H1 (cell line): ENCODE data around the gene FGGY. TPM values are rescaled to one million over a fixed set of nuclear protein-coding genes. Genes with fewer than 3 reads are reported as not detected.

Source experiments
- CTCF ChIA-PET: fragments of 300-600 bp; sonication (Branson Sonifier 250); formaldehyde crosslinking; loops from one replicate; lab custom pipeline; 2021; ENCODE audit not compliant: partially characterized antibody; lab: Charles Lee
- POLR2A ChIA-PET: fragments of 300-600 bp; sonication (Branson Sonifier 250); formaldehyde crosslinking; loops from one replicate; lab custom pipeline; 2021; ENCODE audit warnings: inconsistent platforms; ENCODE audit not compliant: partially characterized antibody; lab: Charles Lee
- DNase-seq, 2 experiments: peaks; one replicate each; pipeline versions ENCODE4 v3.0.0 to v3.0.0-alpha.2; 2010 to 2022; ENCODE audit warnings: low spot score in 2 of 2, low read depth in 1 of 2, mixed read lengths in 1 of 2
- FAIRE-seq: peaks from 2 replicates; lab custom pipeline; 2011; peaks lifted over from hg19 to GRCh38; lab: Jason Lieb, UNC
- H2AFZ ChIP-seq: 2 replicates; pipeline ENCODE4 v1.8.1; 2012; ENCODE audit warnings: low read length, inconsistent platforms
- H2AK5ac ChIP-seq: 2 replicates; pipeline ENCODE4 v1.6.1; 2013; ENCODE audit warnings: low read depth, low read length
- H2BK120ac ChIP-seq: replicated peaks from 2 replicates; pipeline ENCODE3; 2013; ENCODE audit warnings: low read depth, low read length, inconsistent platforms
- H2BK12ac ChIP-seq: 2 replicates; pipeline ENCODE4 v1.6.1; 2013; ENCODE audit warnings: low read depth, low read length
- H2BK15ac ChIP-seq: 2 replicates; pipeline ENCODE4 v1.6.1; 2013; ENCODE audit warnings: low read length
- H2BK20ac ChIP-seq: 2 replicates; pipeline ENCODE4 v1.6.1; 2013; ENCODE audit warnings: low read length
- H2BK5ac ChIP-seq: 2 replicates; pipeline ENCODE4 v1.6.1; 2013; ENCODE audit warnings: low read depth, low read length
- H3K14ac ChIP-seq: 2 replicates; pipeline ENCODE4 v1.6.1; 2013; ENCODE audit warnings: inconsistent platforms; ENCODE audit not compliant: insufficient read length
- H3K18ac ChIP-seq: 2 replicates; pipeline ENCODE4 v1.6.1; 2013; ENCODE audit warnings: low read length; ENCODE audit errors: extremely low read depth
- H3K23ac ChIP-seq: 2 replicates; pipeline ENCODE4 v1.6.1; 2013; ENCODE audit warnings: inconsistent platforms; ENCODE audit not compliant: insufficient read length
- H3K23me2 ChIP-seq: 2 replicates; pipeline ENCODE4 v1.6.1; 2013; ENCODE audit warnings: low read depth, low read length
- H3K27ac ChIP-seq: 2 replicates; pipeline ENCODE4 v1.6.1; 2011; ENCODE audit warnings: low read depth, low read length, inconsistent platforms
- H3K27me3 ChIP-seq, 4 experiments: replicated peaks in 1 of 4; 1 replicate in 1 of 4; 2 replicates in 3 of 4; pipeline versions ENCODE4 v1.6.1 to v1.8.1; 2011 to 2013; ENCODE audit warnings: low read length in 3 of 4, mild to moderate bottlenecking in 3 of 4, inconsistent platforms in 2 of 4, mixed read lengths in 2 of 4, moderate library complexity in 1 of 4; ENCODE audit not compliant: control insufficient read depth in 3 of 4, insufficient read depth in 3 of 4; ENCODE audit errors: extremely low read depth in 1 of 4
- H3K36me3 ChIP-seq, 4 experiments: 2 replicates each; pipeline versions ENCODE4 v1.6.1 to v1.8.1; 2011 to 2013; ENCODE audit warnings: mild to moderate bottlenecking in 4 of 4, low read length in 3 of 4, moderate library complexity in 2 of 4, control low read depth in 1 of 4, inconsistent platforms in 1 of 4; ENCODE audit not compliant: insufficient read depth in 4 of 4, control insufficient read depth in 2 of 4
- H3K4ac ChIP-seq: replicated peaks from 2 replicates; pipeline ENCODE3; 2013; ENCODE audit warnings: low read length, low read depth, mixed read lengths, inconsistent platforms; ENCODE audit not compliant: insufficient read length
- H3K4me1 ChIP-seq, 4 experiments: replicated peaks in 1 of 4; 1 replicate in 1 of 4; 2 replicates in 3 of 4; pipeline versions ENCODE4 v1.6.1 to v1.8.1; 2011 to 2013; ENCODE audit warnings: low read length in 3 of 4, inconsistent platforms in 2 of 4, mixed read lengths in 1 of 4; ENCODE audit not compliant: insufficient read depth in 4 of 4, control insufficient read depth in 3 of 4
- H3K4me2 ChIP-seq, 2 experiments: 2 replicates each; pipeline versions ENCODE4 v1.6.1 to v1.8.1; 2011 to 2013; ENCODE audit warnings: low read depth in 2 of 2, low read length in 2 of 2, control low read depth in 1 of 2, inconsistent platforms in 1 of 2, mild to moderate bottlenecking in 1 of 2; ENCODE audit not compliant: insufficient read depth in 1 of 2
- H3K4me3 ChIP-seq, 4 experiments: fragments of 200-600, 300-600 bp in 1 of 4; sonication (generic), shearing (Covaris generic), sonication (Bioruptor Twin) in 1 of 4; 2 replicates each; pipeline versions ENCODE4 v1.5.1 to v1.8.1; 2011 to 2016; ENCODE audit warnings: low read length in 4 of 4, low read depth in 3 of 4, control low read depth in 2 of 4, inconsistent platforms in 2 of 4, mild to moderate bottlenecking in 2 of 4, mixed read lengths in 1 of 4, moderate library complexity in 1 of 4; ENCODE audit not compliant: insufficient read depth in 2 of 4; ENCODE audit errors: extremely low read depth in 1 of 4
- H3K56ac ChIP-seq: replicated peaks from 2 replicates; pipeline ENCODE3; 2013; ENCODE audit warnings: low read depth, mild to moderate bottlenecking, mixed read lengths, low read length, inconsistent platforms; ENCODE audit not compliant: insufficient read length
- H3K79me1 ChIP-seq: 2 replicates; pipeline ENCODE4 v1.6.1; 2013; ENCODE audit warnings: low read depth, low read length, control low read depth
- H3K79me2 ChIP-seq, 2 experiments: 2 replicates each; pipeline versions ENCODE4 v1.6.1 to v1.8.1; 2012 to 2013; ENCODE audit warnings: low read length in 2 of 2, mild to moderate bottlenecking in 2 of 2, inconsistent platforms in 1 of 2; ENCODE audit not compliant: insufficient read depth in 2 of 2, control insufficient read depth in 1 of 2
- H3K9ac ChIP-seq, 4 experiments: replicated peaks in 1 of 4; 1 replicate in 1 of 4; 2 replicates in 3 of 4; pipeline versions ENCODE4 v1.6.1 to v1.8.1; 2011 to 2013; ENCODE audit warnings: low read depth in 3 of 4, low read length in 3 of 4, control low read depth in 2 of 4, mild to moderate bottlenecking in 2 of 4, moderate library complexity in 2 of 4, inconsistent platforms in 1 of 4; ENCODE audit errors: extremely low read depth in 1 of 4
- H3K9me3 ChIP-seq, 2 experiments: 2 replicates each; pipeline versions ENCODE4 v1.6.1 to v1.8.1; 2012 to 2013; ENCODE audit warnings: mild to moderate bottlenecking in 2 of 2, moderate library complexity in 2 of 2, control low read depth in 1 of 2, inconsistent platforms in 1 of 2, low read depth in 1 of 2, low read length in 1 of 2, mixed read lengths in 1 of 2; ENCODE audit not compliant: insufficient read depth in 2 of 2
- H4K20me1 ChIP-seq, 2 experiments: replicated peaks in 1 of 2; 2 replicates each; pipeline versions ENCODE3 to v1.8.1; 2011 to 2013; ENCODE audit warnings: inconsistent platforms in 2 of 2, low read length in 2 of 2, mild to moderate bottlenecking in 1 of 2; ENCODE audit not compliant: insufficient read depth in 2 of 2, control insufficient read depth in 1 of 2
- H4K5ac ChIP-seq: 2 replicates; pipeline ENCODE4 v1.6.1; 2013; ENCODE audit warnings: low read length, low read depth, mixed read lengths, inconsistent platforms; ENCODE audit not compliant: insufficient read length
- H4K8ac ChIP-seq: 2 replicates; pipeline ENCODE4 v1.8.0; 2013; ENCODE audit warnings: mild to moderate bottlenecking, moderate library complexity, low read length, inconsistent platforms; ENCODE audit not compliant: insufficient read depth; ENCODE audit errors: extremely low read depth
- H4K91ac ChIP-seq: replicated peaks from 2 replicates; pipeline ENCODE3; 2013; ENCODE audit warnings: low read length, mixed read lengths, inconsistent platforms; ENCODE audit not compliant: insufficient read length
- BRCA1 ChIP-seq: IDR thresholded peaks from 2 replicates; pipeline ENCODE4 v1.6.1; 2012; ENCODE audit warnings: low read depth, low read length, improper control_type of control experiment
- CBX5 ChIP-seq: fragments of 300-800, 300-1000 bp; sonication (generic); IDR thresholded peaks from 2 replicates; pipeline ENCODE4 v1.7.1; 2016; ENCODE audit warnings: antibody characterized with exemption, low read length, low read depth
- GABPA ChIP-seq: IDR thresholded peaks from 2 replicates; pipeline ENCODE4 v1.6.1; 2011; ENCODE audit warnings: mild to moderate bottlenecking, low read length, moderate library complexity, borderline replicate concordance; ENCODE audit not compliant: insufficient read depth
- HDAC2 ChIP-seq, 2 experiments: fragments of 300-600 bp in 1 of 2; sonication (generic) in 1 of 2; IDR thresholded peaks; 2 replicates each; pipeline ENCODE4 v1.6.1; 2011 to 2012; ENCODE audit warnings: low read depth in 2 of 2, low read length in 2 of 2, mild to moderate bottlenecking in 2 of 2, moderate library complexity in 2 of 2, borderline replicate concordance in 1 of 2, inconsistent platforms in 1 of 2
- KDM1A ChIP-seq: fragments of 200-600, 300-600 bp; sonication (generic); IDR thresholded peaks from 2 replicates; pipeline ENCODE4 v1.7.1; 2016; ENCODE audit warnings: mild to moderate bottlenecking, low read length, borderline replicate concordance
- NRF1 ChIP-seq: IDR thresholded peaks from 2 replicates; pipeline ENCODE4 v1.6.1; 2011; ENCODE audit warnings: mild to moderate bottlenecking, low read depth, low read length, improper control_type of control experiment
- PHF8 ChIP-seq: fragments of 200-600 bp; sonication (generic); conservative IDR thresholded peaks from 2 replicates; pipeline ENCODE4 v1.7.1; 2012; ENCODE audit warnings: low read depth, mild to moderate bottlenecking, inconsistent platforms, low read length, moderate library complexity
- ZNF274 ChIP-seq: IDR thresholded peaks from 2 replicates; pipeline ENCODE4 v1.7.0; 2012; ENCODE audit warnings: low read length, borderline replicate concordance; ENCODE audit errors: extremely low read depth
- WGBS, 2 experiments: shearing (Covaris generic) in 1 of 2; methylation state at CpG; one replicate each; pipeline versions ENCODE4 v1.1.6 to v1.1.7; 2013 to 2015; ENCODE audit warnings: low lambda C conversion rate in 2 of 2, mixed read lengths in 2 of 2, inconsistent platforms in 1 of 2, low coverage in 1 of 2, missing lambda C conversion rate in 1 of 2; ENCODE audit not compliant: insufficient replicate concordance in 2 of 2, insufficient coverage in 1 of 2, insufficient read length in 1 of 2; ENCODE audit errors: extremely low coverage in 1 of 2, missing lambda C conversion rate in 1 of 2; 5-methylcytosine and 5-hydroxymethylcytosine counted together
- polyA plus RNA-seq, 7 experiments: library from polyadenylated mRNA; depleted of rRNA in 3 of 7; stranded (reverse) in 5 of 7; unstranded in 2 of 7; fragments of >200 nt in 5 of 7; fragments of 200-250 nt in 2 of 7; gene quantifications; 1 replicate in 5 of 7; 2 replicates in 1 of 7; 4 replicates in 1 of 7; pipeline versions ENCODE4 v1.2.1 to v1.2.3, GENCODE V29; 2011 to 2013; ENCODE audit warnings: missing spikeins in 2 of 7, mixed read lengths in 2 of 7
- total RNA-seq: library from RNA; stranded (reverse); fragmentation: NEBNext Ultra II Directional; extraction: Animal tissue kit (Norgen Biotek cat#: 25700); gene quantifications from 2 replicates; pipeline ENCODE4 v1.2.1, GENCODE V29; 2021
- TF ChIP-seq, protein P1 (sequence below): IDR thresholded peaks from 2 replicates; pipeline ENCODE4 v1.6.1; 2012; ENCODE audit warnings: inconsistent platforms
- TF ChIP-seq, protein P2 (sequence below): IDR thresholded peaks from 2 replicates; pipeline ENCODE4 v1.6.1; 2012; ENCODE audit warnings: inconsistent platforms

The FGGY gene
- total and polyA plus RNA-seq, 2 of the 8 experiments (the other 6 are each of a cell fraction or from before 2014, with no cell fraction given): 10.3 to 12.5 TPM

DNA sequence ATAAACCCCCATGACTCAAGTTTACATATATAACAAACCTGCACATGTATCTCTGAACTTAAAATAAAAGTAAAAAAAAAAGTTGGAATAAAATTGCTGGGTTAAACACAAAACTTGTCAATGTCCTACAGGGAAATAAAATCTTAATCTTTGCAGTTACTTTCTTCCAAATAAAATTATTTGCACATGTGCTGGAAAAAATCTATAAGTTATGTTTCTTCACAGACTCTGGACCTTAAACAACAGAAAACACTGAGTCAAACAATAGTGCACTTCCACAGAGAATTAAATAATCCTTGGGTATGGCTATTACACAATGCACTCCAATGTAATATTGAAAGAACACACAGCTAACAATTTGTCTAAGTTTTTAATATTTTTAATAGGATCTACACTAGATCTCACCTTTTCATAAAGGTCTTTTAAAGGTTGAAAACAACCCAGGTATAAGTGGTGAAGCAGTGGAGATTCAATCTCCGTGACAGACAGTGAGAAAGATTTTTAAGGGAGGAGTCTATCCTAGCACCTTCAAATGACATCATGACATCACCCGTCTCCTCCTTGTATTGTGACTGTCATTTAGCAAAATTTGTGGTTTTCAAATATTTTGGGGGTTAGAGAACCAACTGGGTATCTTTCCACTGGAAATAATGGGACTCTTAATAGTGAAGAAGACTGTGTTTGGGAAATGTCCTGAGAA lies 25.2 kb upstream of the FGGY start:
- no peak overlapping the region for H3K9ac ChIP-seq
- no peaks in the 10 kb centered on the region for H3K36me3 ChIP-seq
- DNase-seq: no peak
- no peak overlapping the region for H2BK15ac ChIP-seq
- no peak overlapping the region for H3K27ac ChIP-seq
- H3K4ac ChIP-seq: no peak overlapping the region
- no peak overlapping the region for H4K5ac ChIP-seq
- no peaks in the 10 kb centered on the region for H3K27me3 ChIP-seq
- H3K14ac ChIP-seq: no peak overlapping the region
- no peak overlapping the region for H3K4me3 ChIP-seq
- POLR2A ChIA-PET: no interaction called here
- H3K56ac ChIP-seq: no peak overlapping the region
- H4K91ac ChIP-seq: no peak overlapping the region
- 91% methylated on average over 2 of the region's 2 CpGs; no CpG with 5 or more reads in 1 of the 2 experiments for WGBS, 2 experiments
- no peak overlapping the region for H2AFZ ChIP-seq
- no peak overlapping the region for H3K18ac ChIP-seq
- H2BK20ac ChIP-seq: no peak overlapping the region
- H2AK5ac ChIP-seq: no peak overlapping the region
- no peaks in the 10 kb centered on the region for H4K20me1 ChIP-seq
- no peaks in the 10 kb centered on the region for H3K9me3 ChIP-seq
- no peaks in the 10 kb centered on the region for H3K23me2 ChIP-seq
- no peak overlapping the region for H2BK120ac ChIP-seq
- no peak for FAIRE-seq
- H2BK12ac ChIP-seq: no peak overlapping the region
- H3K23ac ChIP-seq: no peak overlapping the region
- no peak overlapping the region for H2BK5ac ChIP-seq
- no peak overlapping the region for H4K8ac ChIP-seq
- TF ChIP-seq GABPA (no peak), NRF1 (no peak), KDM1A (no peak), PHF8 (no peak), HDAC2 (IDR thresholded peaks at IDR 0.05; ENCODE audit: borderline replicate concordance in 1 of 2, low read depth in 2 of 2, low read length in 2 of 2) (no peak), ZNF274 (no peak), BRCA1 (no peak), CBX5 (no peak)
- TF ChIP-seq, protein P1, sequence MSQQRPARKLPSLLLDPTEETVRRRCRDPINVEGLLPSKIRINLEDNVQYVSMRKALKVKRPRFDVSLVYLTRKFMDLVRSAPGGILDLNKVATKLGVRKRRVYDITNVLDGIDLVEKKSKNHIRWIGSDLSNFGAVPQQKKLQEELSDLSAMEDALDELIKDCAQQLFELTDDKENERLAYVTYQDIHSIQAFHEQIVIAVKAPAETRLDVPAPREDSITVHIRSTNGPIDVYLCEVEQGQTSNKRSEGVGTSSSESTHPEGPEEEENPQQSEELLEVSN: no peak
- TF ChIP-seq, protein P2, sequence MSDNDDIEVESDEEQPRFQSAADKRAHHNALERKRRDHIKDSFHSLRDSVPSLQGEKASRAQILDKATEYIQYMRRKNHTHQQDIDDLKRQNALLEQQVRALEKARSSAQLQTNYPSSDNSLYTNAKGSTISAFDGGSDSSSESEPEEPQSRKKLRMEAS: no peak
- H3K79me2 ChIP-seq: no peaks in the 10 kb centered on the region
- no peak overlapping the region for H3K4me2 ChIP-seq
- H3K79me1 ChIP-seq: no peaks in the 10 kb centered on the region
- no peaks in the 10 kb centered on the region for H3K4me1 ChIP-seq
- CTCF ChIA-PET: interaction anchor here (1.0 kb wide), 1 partner anchor 430 kb away, joined by 3 read pairs; no protein-coding TSS in a partner anchor
